GM19043 (cell line): ENCODE results near the gene RGS17.
"Not testable (repeated sequence)": the region's sequence is repeated elsewhere in the genome, so short reads cannot be mapped to it uniquely, and the experiment has no call there.

Experiments
- ATAC-seq: cut with Tn5 transposase; IDR thresholded peaks from one replicate; pipeline ENCODE4 v1.9.1; 2021; ENCODE audit warnings: low read depth; ENCODE audit not compliant: unreplicated experiment

The RGS17 gene

GRCh38 chr6:153043719-153044118, 87.4 kb downstream of the RGS17 start:
- no peak for ATAC-seq

- no peak for ATAC-seq
Observed at GRCh38 chr6:153038378-153039057, 92.6 kb downstream of the RGS17 start.

- no peak for ATAC-seq
Observed at GRCh38 chr6:153034139-153034538, 96.9 kb downstream of the RGS17 start.

GRCh38 chr6:153032255-153032882, 98.7 kb downstream of the RGS17 start:
- ATAC-seq, result peak; percentile 51

- no peak for ATAC-seq
Observed at GRCh38 chr6:153031335-153031955, 99.6 kb downstream of the RGS17 start.

- ATAC-seq, result no peak
Observed at GRCh38 chr6:153028963-153029362, 102.1 kb downstream of the RGS17 start.

GRCh38 chr6:153028286-153028685, 102.8 kb downstream of the RGS17 start:
- no peak for ATAC-seq

GRCh38 chr6:153027480-153027879, 103.6 kb downstream of the RGS17 start:
- no peak for ATAC-seq

- ATAC-seq, result no peak
Observed at GRCh38 chr6:153024709-153025017, 106.4 kb downstream of the RGS17 start.

- peak; percentile 97 for ATAC-seq
Observed at GRCh38 chr6:153023977-153024708, 106.9 kb downstream of the RGS17 start.

GRCh38 chr6:153018355-153018754, 112.7 kb downstream of the RGS17 start:
- no peak for ATAC-seq

GRCh38 chr6:153016846-153017245, 114.2 kb downstream of the RGS17 start:
- ATAC-seq, result no peak

- no peak for ATAC-seq
Observed at GRCh38 chr6:153015094-153015640, 115.9 kb downstream of the RGS17 start.

GRCh38 chr6:153013438-153013837, 117.6 kb downstream of the RGS17 start:
- ATAC-seq, result no peak

- ATAC-seq, result no peak
Observed at GRCh38 chr6:153012856-153013255, 118.2 kb downstream of the RGS17 start.

- peak; percentile 1 for ATAC-seq
Observed at GRCh38 chr6:153003366-153003690, 127.8 kb downstream of the RGS17 start.

GRCh38 chr6:153002613-153003365, 128.3 kb downstream of the RGS17 start, which contains the start of gene MTRF1L:
Gene MTRF1L (minus strand): TSS chr6:153002709. CDS start chr6:153002685, 24 bp downstream.
- ATAC-seq, result peak; percentile 88

GRCh38 chr6:153001767-153002612, 129.1 kb downstream of the RGS17 start:
- ATAC-seq, result peak; percentile 11

GRCh38 chr6:153000790-153001189, 130.3 kb downstream of the RGS17 start:
- ATAC-seq, result not testable (repeated sequence)
